ENCODE measurements around the gene CISTR. TPM values are rescaled to one million over a fixed set of nuclear protein-coding genes. Genes with fewer than 3 reads are reported as not detected.

Gene CISTR
- not detected in 2 replicates for total RNA-seq (2021)
- Bru-seq, nascent RNA, result percentile 11 among the genes with signal in this experiment
- BruChase-seq, experiment 1, labeled RNA remaining after a 2-hour chase, result percentile 24 among the genes with signal in this experiment
- percentile 14 among the genes with signal in this experiment for BruChase-seq, experiment 2, labeled RNA remaining after a 6-hour chase
- long read RNA-seq, result 0 reads

DNA sequence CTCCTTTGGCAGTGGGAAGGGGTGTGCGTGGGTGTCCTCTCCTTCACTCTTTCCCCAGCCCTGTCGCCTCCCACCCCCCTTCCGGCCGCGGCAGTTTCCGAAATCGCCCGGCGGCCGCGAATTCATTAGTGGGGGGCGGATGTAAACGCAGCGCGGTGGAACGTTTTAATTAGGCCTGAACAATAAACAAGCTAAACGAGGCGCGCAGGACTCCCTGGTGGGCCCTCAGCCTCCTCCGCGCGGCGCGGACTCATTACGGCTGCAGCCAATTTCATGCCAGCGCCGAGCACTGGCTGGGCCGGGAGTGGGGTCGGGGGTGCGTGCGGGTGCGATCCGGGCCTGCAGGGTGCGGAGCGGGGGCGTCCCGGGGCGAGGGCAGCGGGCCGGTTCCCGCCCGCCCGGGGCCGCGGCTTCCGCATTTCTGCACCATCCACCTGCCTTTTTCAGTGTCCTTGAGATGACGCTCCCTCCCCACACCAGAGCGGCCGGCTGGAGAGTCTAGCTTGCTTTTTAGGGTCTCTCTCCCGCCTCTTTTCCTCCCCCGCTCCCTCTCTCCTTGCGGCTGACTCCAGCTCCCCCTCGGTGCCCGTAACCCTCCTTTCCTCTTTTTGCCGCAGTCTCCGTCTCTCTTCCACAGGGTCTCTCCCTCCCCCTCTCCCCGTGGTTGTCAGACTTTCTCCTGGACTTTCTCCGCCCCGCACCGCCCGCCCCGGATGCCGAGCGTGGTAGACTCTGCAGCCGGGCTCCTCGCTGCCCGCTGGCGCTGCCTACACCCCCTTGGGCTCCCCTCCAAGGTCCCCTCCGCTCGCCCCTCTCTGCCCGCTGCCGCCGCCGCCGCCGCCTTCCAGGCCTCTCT lies at the start of gene CISTR:
TSS of gene CISTR (minus strand) at position 644 of the 856 bp plus-strand sequence.
- H3K9me3 ChIP-seq (ENCODE audit: low read depth, low read length, poor library complexity, severe bottlenecking), result no peaks in the 10 kb centered on the region
- no peak for TF ChIP-seq CTCF (conservative IDR thresholded peaks at IDR 0.05; ENCODE audit: low read depth, low read length)
- no peak for TF ChIP-seq EZH2 (IDR thresholded peaks at IDR 0.05; ENCODE audit: borderline replicate concordance, low read depth, low read length, poor library complexity, severe bottlenecking)
- peak; percentile 75 for DNase-seq (ENCODE audit: low spot score)
- peak within 1 kb of the TSS; percentile 51 for H3K4me3 ChIP-seq (ENCODE audit: low read depth, low read length, poor library complexity, severe bottlenecking)
- ChIA-PET POLR2A (ENCODE audit: low non-redundant PET) (no interaction called here), CTCF (interaction anchor here (0.5 to 1.2 kb wide), 2 partner anchors 12 to 36 kb away, joined by 3 to 5 read pairs; no protein-coding TSS in a partner anchor)
- H3K4me1 ChIP-seq (ENCODE audit: insufficient read depth, low read length, poor library complexity, severe bottlenecking), result peaks cover 53% of the 10 kb centered on the region
- H3K27ac ChIP-seq (ENCODE audit: low read depth, low read length, poor library complexity, severe bottlenecking), result peak within 1 kb of the TSS; percentile 61
- BruUV-seq (replicated peaks), result no TSS peak
- no peaks in the 10 kb centered on the region for H3K36me3 ChIP-seq (ENCODE audit: insufficient read depth, low read length, poor library complexity, severe bottlenecking)
- H3K27me3 ChIP-seq (replicated peaks; ENCODE audit: insufficient read depth, low read depth, low read length, poor library complexity), result no peaks in the 10 kb centered on the region
- intact Hi-C loops (cut with micrococcal nuclease; ENCODE audit: unreplicated experiment), result no loop called here

DNA sequence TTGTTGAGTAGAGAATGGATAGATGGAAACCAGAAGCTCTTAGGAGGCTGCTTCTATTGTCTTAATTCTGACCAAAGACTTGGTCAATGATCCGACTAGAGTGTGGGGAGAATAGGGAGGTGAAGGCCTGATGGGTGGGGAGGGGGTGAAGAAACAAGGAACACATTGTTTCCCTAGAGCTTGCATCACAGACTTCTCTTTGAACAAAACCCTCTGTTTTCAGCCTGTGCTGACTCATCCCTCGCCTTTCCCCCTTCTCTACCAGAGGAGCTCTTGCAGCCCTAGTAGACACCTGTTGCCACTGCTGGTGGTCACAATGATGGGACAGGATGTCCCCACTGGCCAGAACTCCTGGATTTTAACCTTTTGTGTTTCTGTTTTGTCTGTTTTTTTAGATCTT lies 46.8 kb upstream of the CISTR start:
- no peaks in the 10 kb centered on the region for H3K9me3 ChIP-seq (ENCODE audit: low read depth, low read length, poor library complexity, severe bottlenecking)
- intact Hi-C loops (cut with micrococcal nuclease; ENCODE audit: unreplicated experiment), result no loop called here
- H3K4me3 ChIP-seq (ENCODE audit: low read depth, low read length, poor library complexity, severe bottlenecking), result no peak overlapping the region
- CTCF ChIA-PET, result no interaction called here
- BruUV-seq (replicated peaks), result no TSS peak
- no peak overlapping the region for H3K27ac ChIP-seq (ENCODE audit: low read depth, low read length, poor library complexity, severe bottlenecking)
- POLR2A ChIA-PET (ENCODE audit: low non-redundant PET), result no interaction called here
- peaks cover 7% of the 10 kb centered on the region for H3K27me3 ChIP-seq (replicated peaks; ENCODE audit: insufficient read depth, low read depth, low read length, poor library complexity)
- no peaks in the 10 kb centered on the region for H3K36me3 ChIP-seq (ENCODE audit: insufficient read depth, low read length, poor library complexity, severe bottlenecking)
- no peak for DNase-seq (ENCODE audit: low spot score)
- no peaks in the 10 kb centered on the region for H3K4me1 ChIP-seq (ENCODE audit: insufficient read depth, low read length, poor library complexity, severe bottlenecking)
- no peak for TF ChIP-seq CTCF (conservative IDR thresholded peaks at IDR 0.05; ENCODE audit: low read depth, low read length)
- TF ChIP-seq EZH2 (IDR thresholded peaks at IDR 0.05; ENCODE audit: borderline replicate concordance, low read depth, low read length, poor library complexity, severe bottlenecking), result no peak

GRCh38 chr12:53795927-53796326 lies 44.1 kb upstream of the CISTR start:
- ChIA-PET CTCF (interaction anchor here (0.6 kb wide), 2 partner anchors 17 to 412 kb away, joined by 3 to 6 read pairs; no protein-coding TSS in a partner anchor), POLR2A (ENCODE audit: low non-redundant PET) (no interaction called here)
- Histone ChIP-seq H3K27me3 (replicated peaks; ENCODE audit: insufficient read depth, low read depth, low read length, poor library complexity) (peaks cover 7% of the 10 kb centered on the region), H3K9me3 (ENCODE audit: low read depth, low read length, poor library complexity, severe bottlenecking) (no peaks in the 10 kb centered on the region), H3K36me3 (ENCODE audit: insufficient read depth, low read length, poor library complexity, severe bottlenecking) (no peaks in the 10 kb centered on the region), H3K27ac (ENCODE audit: low read depth, low read length, poor library complexity, severe bottlenecking) (no peak overlapping the region), H3K4me1 (ENCODE audit: insufficient read depth, low read length, poor library complexity, severe bottlenecking) (no peaks in the 10 kb centered on the region), H3K4me3 (ENCODE audit: low read depth, low read length, poor library complexity, severe bottlenecking) (no peak overlapping the region)
- intact Hi-C loops (cut with micrococcal nuclease; ENCODE audit: unreplicated experiment), result no loop called here
- no TSS peak for BruUV-seq (replicated peaks)
- TF ChIP-seq EZH2 (IDR thresholded peaks at IDR 0.05; ENCODE audit: borderline replicate concordance, low read depth, low read length, poor library complexity, severe bottlenecking) (no peak), CTCF (conservative IDR thresholded peaks at IDR 0.05; ENCODE audit: low read depth, low read length) (no peak)
- DNase-seq (ENCODE audit: low spot score), result no peak

All from A673 (cell line).